ENCODE data around the gene PDX1.

PDX1 gene

GRCh38 chr13:27965740-27966640 lies 46.2 kb downstream of the PDX1 start:
- ATAC-seq, result no peak
- TF ChIP-seq ZFP3 (CRISPR knock-in tag; IDR thresholded peaks at IDR 0.05) (no peak), TOX (CRISPR knock-in tag; IDR thresholded peaks at IDR 0.05; ENCODE audit: borderline replicate concordance) (no peak), CSRNP3 (CRISPR knock-in tag; IDR thresholded peaks at IDR 0.05) (no peak), ARNTL (CRISPR knock-in tag; IDR thresholded peaks at IDR 0.05; ENCODE audit: borderline replicate concordance, low read depth) (no peak), OSR1 (CRISPR knock-in tag; IDR thresholded peaks at IDR 0.05) (no peak), CREB5 (CRISPR knock-in tag; IDR thresholded peaks at IDR 0.05; ENCODE audit: low read depth) (no peak), ZNF70 (CRISPR knock-in tag; IDR thresholded peaks at IDR 0.05) (no peak), ESRRG (CRISPR knock-in tag; IDR thresholded peaks at IDR 0.05) (no peak), ZNF565 (CRISPR knock-in tag; conservative IDR thresholded peaks at IDR 0.05; ENCODE audit: low read depth) (no peak), TSHZ2 (CRISPR knock-in tag; IDR thresholded peaks at IDR 0.05) (no peak), BACH2 (CRISPR knock-in tag; IDR thresholded peaks at IDR 0.05; ENCODE audit: borderline replicate concordance) (no peak), ISL1 (CRISPR knock-in tag; IDR thresholded peaks at IDR 0.05) (no peak)

- no peak for ATAC-seq
- no peak for TF ChIP-seq ZNF8 (CRISPR knock-in tag; IDR thresholded peaks at IDR 0.05)
- TF ChIP-seq PATZ1 (CRISPR knock-in tag; IDR thresholded peaks at IDR 0.05; ENCODE audit: borderline replicate concordance), result no peak
- no peak for TF ChIP-seq ZFP3 (CRISPR knock-in tag; IDR thresholded peaks at IDR 0.05)
- TF ChIP-seq TCF4 (CRISPR knock-in tag; IDR thresholded peaks at IDR 0.05; ENCODE audit: borderline replicate concordance), result no peak
- TF ChIP-seq RARB (CRISPR knock-in tag; IDR thresholded peaks at IDR 0.05), result no peak
- TF ChIP-seq CSDC2 (CRISPR knock-in tag; IDR thresholded peaks at IDR 0.05), result no peak
- TF ChIP-seq POU6F1 (CRISPR knock-in tag; IDR thresholded peaks at IDR 0.05; ENCODE audit: borderline replicate concordance, low read depth), result no peak
- no peak for TF ChIP-seq ESRRG (CRISPR knock-in tag; IDR thresholded peaks at IDR 0.05)
- no peak for TF ChIP-seq TSHZ2 (CRISPR knock-in tag; IDR thresholded peaks at IDR 0.05)
- TF ChIP-seq OSR1 (CRISPR knock-in tag; IDR thresholded peaks at IDR 0.05), result no peak
- no peak for TF ChIP-seq ISL1 (CRISPR knock-in tag; IDR thresholded peaks at IDR 0.05)
- TF ChIP-seq ZNF70 (CRISPR knock-in tag; IDR thresholded peaks at IDR 0.05), result no peak
- TF ChIP-seq CREB5 (CRISPR knock-in tag; IDR thresholded peaks at IDR 0.05; ENCODE audit: low read depth), result no peak
- TF ChIP-seq TOX (CRISPR knock-in tag; IDR thresholded peaks at IDR 0.05; ENCODE audit: borderline replicate concordance), result no peak
- no peak for TF ChIP-seq GLIS3 (CRISPR knock-in tag; IDR thresholded peaks at IDR 0.05)
- no peak for TF ChIP-seq ZFP30 (CRISPR knock-in tag; IDR thresholded peaks at IDR 0.05)
- TF ChIP-seq ARNTL (CRISPR knock-in tag; IDR thresholded peaks at IDR 0.05; ENCODE audit: borderline replicate concordance, low read depth), result no peak
- TF ChIP-seq ZNF565 (CRISPR knock-in tag; conservative IDR thresholded peaks at IDR 0.05; ENCODE audit: low read depth), result no peak
- TF ChIP-seq CSRNP3 (CRISPR knock-in tag; IDR thresholded peaks at IDR 0.05), result no peak
- no peak for TF ChIP-seq PPARA (CRISPR knock-in tag; IDR thresholded peaks at IDR 0.05; ENCODE audit: borderline replicate concordance)
These were observed 46.9 kb downstream of the PDX1 start for GRCh38 chr13:27966641-27967202.

All from SK-N-SH treated with all-trans-retinoic acid at 6 μM for 48 hours (cell line).